ENCODE measurements around the gene THEM5.

THEM5 gene

GRCh38 chr1:151819227-151819835, 34.2 kb downstream of the THEM5 start:
- DNase-seq, result no peak

DNA sequence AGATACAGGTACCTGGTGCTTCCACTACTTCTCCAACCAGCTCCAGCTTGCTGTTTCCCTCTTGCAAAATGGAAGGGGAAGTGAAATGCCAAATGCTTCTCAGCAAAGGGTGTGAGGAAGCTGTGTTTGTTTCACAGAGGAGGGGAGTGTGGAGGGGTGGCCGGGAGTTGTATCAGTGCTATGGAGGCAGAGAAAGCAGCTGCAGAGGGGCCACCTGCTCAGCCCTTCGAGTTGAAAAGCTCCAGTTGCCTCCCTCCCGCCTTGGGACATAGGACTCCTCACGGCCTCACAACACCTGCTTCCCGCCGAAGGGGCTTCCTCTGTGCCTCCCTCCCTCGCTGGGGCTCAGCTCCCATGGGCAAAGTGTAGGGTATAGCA, 36.2 kb downstream of the THEM5 start:
- peak in 1 of 14 donors; percentile 28 for DNase-seq

DNA sequence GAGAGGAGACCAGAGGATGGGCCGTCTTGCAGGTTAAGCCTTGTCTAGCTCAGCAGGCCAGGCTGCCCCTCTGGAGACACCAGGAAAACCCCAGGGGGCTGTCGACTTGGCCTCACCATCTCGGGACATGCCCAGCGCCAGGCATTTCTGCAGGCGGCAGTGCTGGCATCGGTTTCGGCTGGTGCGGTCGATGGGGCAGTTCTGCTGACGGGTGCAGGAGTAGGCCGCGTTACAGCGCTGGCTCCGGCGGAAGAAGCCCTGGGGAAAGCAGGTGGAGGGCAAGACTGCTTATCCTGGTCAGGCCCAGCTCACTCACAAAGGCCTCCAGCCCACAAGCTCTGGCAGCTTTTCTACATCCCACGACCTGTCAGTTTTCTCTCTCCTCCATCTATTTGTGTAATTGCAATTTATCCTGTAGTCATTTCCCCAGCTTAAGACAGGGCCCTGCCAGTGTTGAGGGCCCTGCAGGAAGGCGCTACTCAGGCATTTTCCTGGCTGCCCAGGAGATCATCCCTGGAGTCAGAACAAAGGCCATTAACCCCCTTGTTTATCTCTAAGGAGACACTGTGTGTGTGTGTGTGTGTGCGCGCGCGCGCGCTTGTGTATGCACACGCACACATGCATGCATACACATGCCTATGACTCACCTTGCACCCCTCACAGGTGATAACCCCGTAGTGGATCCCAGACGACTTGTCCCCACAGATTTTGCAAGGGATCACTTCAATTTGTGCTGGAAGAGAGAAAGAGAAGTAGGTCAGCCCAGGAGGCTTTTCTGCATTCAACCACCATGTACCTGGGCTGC, 36.8 kb downstream of the THEM5 start:
- peak in 1 of 14 donors; percentile 50 for DNase-seq

DNA sequence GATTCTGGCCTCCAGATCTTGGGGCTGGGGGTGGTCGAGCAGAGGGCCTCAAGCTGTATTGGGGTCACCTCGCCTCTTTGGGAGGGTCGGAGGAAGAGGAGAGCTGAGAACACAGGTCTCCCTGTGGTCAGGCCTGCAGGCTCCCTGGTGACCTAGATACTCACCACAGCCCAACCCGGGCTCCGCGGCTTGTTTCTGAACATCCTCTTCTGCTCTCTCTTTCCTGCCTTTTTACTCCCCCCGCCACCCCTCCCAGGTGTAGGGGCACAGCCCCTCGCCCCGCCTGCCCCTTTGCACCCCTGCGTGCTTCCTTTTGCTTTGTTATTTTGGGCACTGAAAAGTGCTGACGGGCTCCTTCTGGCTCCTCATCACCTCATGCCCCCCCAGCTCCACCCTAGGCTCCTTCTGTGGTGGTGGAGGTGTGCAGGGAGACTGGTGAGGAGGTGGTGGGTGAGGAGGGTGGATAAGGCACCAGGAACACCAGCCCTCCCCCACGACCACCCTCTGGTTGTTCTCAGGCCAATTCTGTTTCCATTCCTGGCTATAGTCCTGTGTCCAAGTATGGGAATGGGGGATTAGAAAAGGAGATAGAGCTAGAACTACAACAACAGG, 37.7 kb downstream of the THEM5 start:
- peak in 1 of 14 donors; percentile 52 for DNase-seq

GRCh38 chr1:151814971-151815545, 38.5 kb downstream of the THEM5 start:
- DNase-seq, result no peak

DNA sequence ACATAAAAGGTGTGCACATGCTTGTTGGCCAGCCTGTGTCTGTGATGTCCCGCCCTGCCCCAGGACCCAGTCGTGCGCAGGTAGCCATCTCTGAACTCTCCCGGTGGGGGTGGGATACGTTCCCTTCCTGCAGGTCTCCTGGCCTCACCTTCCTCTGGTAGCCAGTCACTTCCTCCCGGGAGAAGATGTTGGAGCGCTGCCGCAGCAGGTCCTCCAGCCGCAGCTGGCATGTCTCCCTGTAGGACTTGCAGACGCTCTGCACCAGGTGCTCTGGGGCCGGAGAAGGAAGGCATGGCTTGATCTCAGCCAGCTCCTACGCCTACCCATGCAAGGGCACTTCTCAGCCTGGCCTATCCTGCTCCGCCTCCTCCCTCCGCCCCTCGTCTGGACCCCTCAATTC, 39.1 kb downstream of the THEM5 start:
- peak in 1 of 14 donors; percentile 24 for DNase-seq

- DNase-seq, result peak in 2 of 14 donors; percentile 16 to 86
Measured at GRCh38 chr1:151813271-151813977, 40.1 kb downstream of the THEM5 start.

GRCh38 chr1:151811181-151811580, 42.3 kb downstream of the THEM5 start:
- DNase-seq, result peak in 1 of 14 donors; percentile 3

- DNase-seq, result no peak
Measured at GRCh38 chr1:151809985-151810556, 43.4 kb downstream of the THEM5 start.

- DNase-seq, result peak in 1 of 14 donors; percentile 31
Measured at GRCh38 chr1:151809290-151809984, 44.1 kb downstream of the THEM5 start.

- no peak for DNase-seq
Measured at GRCh38 chr1:151807766-151808165, 45.7 kb downstream of the THEM5 start.

DNA sequence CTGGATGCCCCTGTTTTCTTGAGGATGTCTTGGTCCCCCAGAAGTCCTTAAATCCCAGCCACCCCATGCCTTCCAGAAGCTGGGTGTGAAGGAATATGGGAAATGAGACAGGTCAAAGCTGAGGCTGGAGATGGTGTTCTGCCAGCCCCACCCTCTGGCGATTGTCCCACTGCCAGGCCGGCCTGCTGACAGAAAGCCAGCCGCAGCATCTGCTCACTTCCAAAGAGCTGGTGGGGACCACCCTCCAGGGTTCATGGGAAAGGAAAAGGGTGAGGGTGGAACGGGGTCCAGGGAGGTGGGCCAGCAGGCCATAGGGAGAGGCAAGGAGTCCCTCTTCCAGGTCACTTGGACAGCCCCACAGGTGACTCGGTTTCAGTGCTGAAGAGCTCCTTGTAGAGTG, 46.4 kb downstream of the THEM5 start:
- DNase-seq, result no peak

GRCh38 chr1:151806170-151806569, 47.3 kb downstream of the THEM5 start:
- no peak for DNase-seq

DNA sequence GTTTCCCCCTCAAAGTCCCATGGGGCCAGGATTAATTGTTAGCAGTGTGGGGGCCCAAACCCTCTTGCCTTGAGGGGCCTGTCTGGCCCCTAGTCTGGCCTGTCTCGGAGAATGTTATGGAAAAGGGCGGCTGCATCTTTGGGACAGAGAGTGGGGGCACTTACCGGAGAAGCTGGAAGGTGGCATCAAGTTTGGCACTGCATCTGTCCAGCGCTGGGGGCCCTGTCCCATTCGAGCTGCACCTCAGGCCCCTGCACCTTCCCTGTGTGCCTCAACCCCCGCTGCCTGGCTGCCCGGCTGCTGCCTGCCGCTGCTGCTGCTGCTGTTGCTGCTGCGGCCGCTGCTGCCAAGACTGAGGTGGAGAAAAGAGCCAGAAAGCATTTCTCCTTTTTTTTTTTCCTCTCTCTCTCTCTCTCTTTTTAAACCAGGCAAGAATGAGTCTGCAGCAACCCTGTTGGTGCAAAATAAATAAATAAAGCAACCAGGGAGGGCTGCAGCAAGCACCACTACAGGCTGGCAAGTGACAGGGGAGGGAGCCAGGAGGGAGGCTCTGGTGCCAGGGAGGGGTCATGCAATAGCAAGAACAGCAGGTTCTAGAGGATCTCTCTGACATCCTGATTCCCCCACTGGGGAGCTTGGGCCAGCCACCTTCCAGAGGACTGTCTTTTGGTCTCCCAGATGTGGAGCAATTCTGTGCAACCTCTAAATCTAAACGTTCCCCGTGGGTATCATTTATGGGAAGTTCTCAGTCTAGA, 48.3 kb downstream of the THEM5 start, which contains the start of gene LINGO4:
Gene LINGO4, minus strand, starts transcription at position 354 of the 755 bp plus-strand sequence. CDS start 2,715 bp downstream, outside the sequence.
- no peak for DNase-seq

GRCh38 chr1:151803915-151804314, 49.6 kb downstream of the THEM5 start:
- DNase-seq, result no peak

DNA sequence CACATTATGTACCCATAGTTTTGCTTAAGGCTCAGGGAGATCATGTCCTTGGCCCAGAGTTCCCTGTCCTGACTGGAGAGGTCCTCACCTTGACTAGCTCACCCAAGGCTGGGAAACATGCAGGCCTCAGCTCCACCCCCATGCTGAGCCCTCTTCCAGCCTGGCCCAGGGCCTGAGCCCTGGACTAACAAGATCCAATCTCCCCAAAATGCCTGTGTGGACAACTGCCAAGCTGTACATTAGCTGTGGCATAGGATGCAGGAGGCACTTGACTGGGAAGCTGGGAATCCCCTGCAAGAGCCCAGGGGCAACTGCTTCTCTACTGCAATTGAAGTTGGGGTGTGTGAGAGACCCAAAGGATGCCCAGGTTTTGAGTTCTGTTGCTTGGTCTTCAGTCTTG, 50.3 kb downstream of the THEM5 start:
- DNase-seq, result no peak

DNA sequence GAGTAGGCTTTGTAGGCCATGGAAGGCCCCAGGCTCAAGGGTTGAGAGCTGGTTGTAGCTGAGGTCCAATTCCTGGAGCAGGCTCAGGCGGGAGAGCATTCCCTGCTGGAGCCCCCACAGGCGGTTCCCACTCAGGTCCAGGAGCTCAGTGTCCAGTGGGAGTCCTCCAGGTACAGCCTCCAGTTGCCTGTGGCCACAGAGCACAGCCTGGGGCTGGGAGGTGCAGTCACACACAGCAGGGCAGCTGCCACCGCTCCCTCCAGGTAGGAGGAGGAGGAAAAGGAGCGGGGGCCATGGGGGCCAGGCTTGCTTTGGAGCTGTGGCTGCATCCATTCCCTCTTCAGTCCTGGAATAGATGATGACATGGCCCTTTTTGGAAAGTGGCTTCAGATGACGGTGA, 51.1 kb downstream of the THEM5 start:
- DNase-seq, result no peak

- no peak for DNase-seq
Measured at GRCh38 chr1:151801846-151802245, 51.7 kb downstream of the THEM5 start.

DNA sequence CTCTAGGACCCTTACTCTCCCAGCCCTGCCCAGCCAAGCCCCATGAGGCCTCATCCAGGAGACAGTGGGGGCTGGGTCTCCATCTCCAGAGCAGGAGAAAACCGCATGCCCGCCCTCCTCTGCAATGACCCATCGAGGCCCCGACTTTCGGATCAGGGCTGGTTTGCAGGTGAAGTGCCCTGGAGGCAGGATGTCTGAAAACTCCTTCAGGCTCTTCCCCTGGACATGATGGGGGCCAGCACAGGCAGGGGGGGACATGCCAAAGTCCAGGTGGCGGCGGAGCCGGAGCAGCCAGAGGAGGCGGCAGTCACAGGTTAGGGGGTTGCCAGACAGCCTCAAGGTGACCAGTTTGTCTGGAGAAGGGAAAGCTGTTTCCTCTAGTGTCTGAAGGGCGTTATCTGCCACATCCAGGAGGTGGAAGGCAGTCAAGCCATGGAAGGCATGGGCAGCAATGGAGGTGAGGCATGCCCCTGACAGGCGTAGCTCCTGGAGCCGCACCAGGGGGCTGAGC, 52.1 kb downstream of the THEM5 start:
- DNase-seq, result no peak

GRCh38 chr1:151800830-151801229, 52.7 kb downstream of the THEM5 start:
- no peak for DNase-seq

All from C1 segment of cervical spinal cord (tissue), 14 donors.